T-helper 1 cell treated with Interleukin-12 subunit alpha and Interleukin-12 subunit beta and Interleukin-4 antibody, amounts not matched to agents 30 μg/mL and 1 μg/mL, for 36 hours (primary cell): ENCODE measurements around the gene RAPGEF2.

Experiments
- H3K27ac Mint-ChIP-seq: one replicate; pipeline ENCODE4 v1.8.0; 2021; ENCODE audit warnings: mild to moderate bottlenecking, mixed read lengths
- H3K27me3 Mint-ChIP-seq: one replicate; pipeline ENCODE4 v1.8.0; 2021; ENCODE audit warnings: low read depth, mixed read lengths
- H3K36me3 Mint-ChIP-seq: one replicate; pipeline ENCODE4 v1.8.0; 2021; ENCODE audit warnings: low read depth, mixed read lengths
- H3K4me1 Mint-ChIP-seq: one replicate; pipeline ENCODE4 v1.8.0; 2021; ENCODE audit warnings: low read depth, mixed read lengths
- H3K4me3 Mint-ChIP-seq: one replicate; pipeline ENCODE4 v1.8.0; 2021; ENCODE audit warnings: mild to moderate bottlenecking, moderate library complexity, mixed read lengths
- H3K9me3 Mint-ChIP-seq: one replicate; pipeline ENCODE4 v1.8.0; 2021; ENCODE audit warnings: mixed read lengths

RAPGEF2 gene

GRCh38 chr4:159258889-159259560, 156.1 kb downstream of the RAPGEF2 start:
- peaks cover 1% of the 10 kb centered on the region for H3K36me3 Mint-ChIP-seq

GRCh38 chr4:159264057-159264456, 161.2 kb downstream of the RAPGEF2 start:
- no peaks in the 10 kb centered on the region for H3K27me3 Mint-ChIP-seq
- H3K36me3 Mint-ChIP-seq = no peaks in the 10 kb centered on the region
- no peaks in the 10 kb centered on the region for H3K4me1 Mint-ChIP-seq
- no peak overlapping the region for H3K27ac Mint-ChIP-seq
- H3K9me3 Mint-ChIP-seq = no peaks in the 10 kb centered on the region
- H3K4me3 Mint-ChIP-seq = no peak overlapping the region

More at GRCh38 chr4:159258889-159259560, 156.1 kb downstream of the RAPGEF2 start:
- Mint-ChIP-seq H3K4me1 (peaks cover 2% of the 10 kb centered on the region), H3K9me3 (no peaks in the 10 kb centered on the region), H3K4me3 (no peak overlapping the region), H3K27ac (no peak overlapping the region), H3K27me3 (no peaks in the 10 kb centered on the region)

- Mint-ChIP-seq H3K27ac (no peak overlapping the region), H3K4me3 (no peak overlapping the region), H3K9me3 (no peaks in the 10 kb centered on the region), H3K36me3 (no peaks in the 10 kb centered on the region), H3K4me1 (peaks cover 1% of the 10 kb centered on the region), H3K27me3 (no peaks in the 10 kb centered on the region)
These were observed 164.3 kb downstream of the RAPGEF2 start for GRCh38 chr4:159266981-159267868.

GRCh38 chr4:159267869-159268285, 165.0 kb downstream of the RAPGEF2 start:
- no peaks in the 10 kb centered on the region for H3K36me3 Mint-ChIP-seq
- H3K27me3 Mint-ChIP-seq = no peaks in the 10 kb centered on the region
- H3K27ac Mint-ChIP-seq = no peak overlapping the region
- no peak overlapping the region for H3K4me3 Mint-ChIP-seq
- H3K4me1 Mint-ChIP-seq = peaks cover 1% of the 10 kb centered on the region
- H3K9me3 Mint-ChIP-seq = no peaks in the 10 kb centered on the region

GRCh38 chr4:159268607-159269006, 165.7 kb downstream of the RAPGEF2 start:
- H3K4me3 Mint-ChIP-seq = no peak overlapping the region
- H3K27me3 Mint-ChIP-seq = no peaks in the 10 kb centered on the region
- no peak overlapping the region for H3K27ac Mint-ChIP-seq
- H3K36me3 Mint-ChIP-seq = no peaks in the 10 kb centered on the region
- H3K4me1 Mint-ChIP-seq = peaks cover 1% of the 10 kb centered on the region
- no peaks in the 10 kb centered on the region for H3K9me3 Mint-ChIP-seq

GRCh38 chr4:159269116-159269515, 166.2 kb downstream of the RAPGEF2 start:
- Mint-ChIP-seq H3K9me3 (no peaks in the 10 kb centered on the region), H3K4me1 (peaks cover 1% of the 10 kb centered on the region), H3K27me3 (no peaks in the 10 kb centered on the region), H3K36me3 (no peaks in the 10 kb centered on the region), H3K4me3 (no peak overlapping the region), H3K27ac (no peak overlapping the region)

- Mint-ChIP-seq H3K27me3 (no peaks in the 10 kb centered on the region), H3K27ac (no peak overlapping the region), H3K4me3 (no peak overlapping the region), H3K9me3 (no peaks in the 10 kb centered on the region), H3K36me3 (no peaks in the 10 kb centered on the region), H3K4me1 (peaks cover 1% of the 10 kb centered on the region)
These were observed 167.1 kb downstream of the RAPGEF2 start for GRCh38 chr4:159269956-159270355.

GRCh38 chr4:159271856-159272255, 169.0 kb downstream of the RAPGEF2 start:
- Mint-ChIP-seq H3K4me3 (no peak overlapping the region), H3K27ac (no peak overlapping the region), H3K9me3 (peaks cover 3% of the 10 kb centered on the region), H3K36me3 (no peaks in the 10 kb centered on the region), H3K27me3 (no peaks in the 10 kb centered on the region), H3K4me1 (peaks cover 1% of the 10 kb centered on the region)

- Mint-ChIP-seq H3K4me3 (no peak overlapping the region), H3K27ac (no peak overlapping the region), H3K27me3 (no peaks in the 10 kb centered on the region), H3K36me3 (peaks cover 1% of the 10 kb centered on the region), H3K9me3 (peaks cover 3% of the 10 kb centered on the region), H3K4me1 (peaks cover 1% of the 10 kb centered on the region)
These were observed 169.6 kb downstream of the RAPGEF2 start for GRCh38 chr4:159272273-159273140.

GRCh38 chr4:159273141-159273438, 170.2 kb downstream of the RAPGEF2 start:
- Mint-ChIP-seq H3K4me1 (peaks cover 1% of the 10 kb centered on the region), H3K36me3 (peaks cover 5% of the 10 kb centered on the region), H3K4me3 (no peak overlapping the region), H3K27ac (no peak overlapping the region), H3K9me3 (peaks cover 3% of the 10 kb centered on the region), H3K27me3 (no peaks in the 10 kb centered on the region)

- peaks cover 3% of the 10 kb centered on the region for H3K9me3 Mint-ChIP-seq
- no peak overlapping the region for H3K4me3 Mint-ChIP-seq
- peaks cover 5% of the 10 kb centered on the region for H3K36me3 Mint-ChIP-seq
- H3K4me1 Mint-ChIP-seq = peaks cover 1% of the 10 kb centered on the region
- no peaks in the 10 kb centered on the region for H3K27me3 Mint-ChIP-seq
- no peak overlapping the region for H3K27ac Mint-ChIP-seq
These were observed 171.0 kb downstream of the RAPGEF2 start for GRCh38 chr4:159273841-159274240.

GRCh38 chr4:159278399-159278798, 175.5 kb downstream of the RAPGEF2 start:
- Mint-ChIP-seq H3K4me1 (no peaks in the 10 kb centered on the region), H3K27me3 (no peaks in the 10 kb centered on the region), H3K9me3 (peaks cover 3% of the 10 kb centered on the region), H3K27ac (no peak overlapping the region), H3K4me3 (no peak overlapping the region), H3K36me3 (peaks cover 5% of the 10 kb centered on the region)

GRCh38 chr4:159279084-159279483, 176.2 kb downstream of the RAPGEF2 start:
- Mint-ChIP-seq H3K27ac (no peak overlapping the region), H3K36me3 (peaks cover 5% of the 10 kb centered on the region), H3K9me3 (peaks cover 3% of the 10 kb centered on the region), H3K4me1 (no peaks in the 10 kb centered on the region), H3K4me3 (no peak overlapping the region), H3K27me3 (no peaks in the 10 kb centered on the region)

- no peaks in the 10 kb centered on the region for H3K4me1 Mint-ChIP-seq
- no peaks in the 10 kb centered on the region for H3K27me3 Mint-ChIP-seq
- peaks cover 3% of the 10 kb centered on the region for H3K9me3 Mint-ChIP-seq
- H3K27ac Mint-ChIP-seq = no peak overlapping the region
- no peak overlapping the region for H3K4me3 Mint-ChIP-seq
- H3K36me3 Mint-ChIP-seq = peaks cover 5% of the 10 kb centered on the region
These were observed 177.7 kb downstream of the RAPGEF2 start for GRCh38 chr4:159280442-159281172.
